ENCODE data around the gene LUZP1.

The LUZP1 gene

DNA sequence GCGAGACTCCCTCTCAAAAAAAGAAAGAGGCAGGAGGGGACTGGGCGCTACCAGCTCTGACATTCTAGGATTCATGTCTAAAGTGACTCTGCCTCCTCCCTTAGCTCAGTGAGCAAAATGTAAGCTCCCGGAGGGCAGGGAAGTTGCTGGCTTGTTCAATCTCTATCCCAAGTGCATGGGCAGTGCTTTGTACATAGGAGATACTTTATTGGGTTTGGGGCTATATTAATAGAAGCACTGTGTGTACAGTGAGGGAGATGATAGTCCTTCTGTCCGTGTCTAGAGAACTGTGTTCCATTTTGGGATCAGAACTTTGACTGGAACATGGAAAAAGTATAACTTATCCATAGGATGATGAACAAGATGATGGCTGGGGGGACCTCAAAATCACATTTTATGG, 16.7 kb upstream of the LUZP1 start:
- TF ChIP-seq, protein P1, sequence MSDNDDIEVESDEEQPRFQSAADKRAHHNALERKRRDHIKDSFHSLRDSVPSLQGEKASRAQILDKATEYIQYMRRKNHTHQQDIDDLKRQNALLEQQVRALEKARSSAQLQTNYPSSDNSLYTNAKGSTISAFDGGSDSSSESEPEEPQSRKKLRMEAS (IDR thresholded peaks at IDR 0.05; ENCODE audit: low read depth, low read length): no peak
- TF ChIP-seq, protein P2, sequence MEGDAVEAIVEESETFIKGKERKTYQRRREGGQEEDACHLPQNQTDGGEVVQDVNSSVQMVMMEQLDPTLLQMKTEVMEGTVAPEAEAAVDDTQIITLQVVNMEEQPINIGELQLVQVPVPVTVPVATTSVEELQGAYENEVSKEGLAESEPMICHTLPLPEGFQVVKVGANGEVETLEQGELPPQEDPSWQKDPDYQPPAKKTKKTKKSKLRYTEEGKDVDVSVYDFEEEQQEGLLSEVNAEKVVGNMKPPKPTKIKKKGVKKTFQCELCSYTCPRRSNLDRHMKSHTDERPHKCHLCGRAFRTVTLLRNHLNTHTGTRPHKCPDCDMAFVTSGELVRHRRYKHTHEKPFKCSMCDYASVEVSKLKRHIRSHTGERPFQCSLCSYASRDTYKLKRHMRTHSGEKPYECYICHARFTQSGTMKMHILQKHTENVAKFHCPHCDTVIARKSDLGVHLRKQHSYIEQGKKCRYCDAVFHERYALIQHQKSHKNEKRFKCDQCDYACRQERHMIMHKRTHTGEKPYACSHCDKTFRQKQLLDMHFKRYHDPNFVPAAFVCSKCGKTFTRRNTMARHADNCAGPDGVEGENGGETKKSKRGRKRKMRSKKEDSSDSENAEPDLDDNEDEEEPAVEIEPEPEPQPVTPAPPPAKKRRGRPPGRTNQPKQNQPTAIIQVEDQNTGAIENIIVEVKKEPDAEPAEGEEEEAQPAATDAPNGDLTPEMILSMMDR (IDR thresholded peaks at IDR 0.05; ENCODE audit: low read depth, low read length): no peak
- no peak for TF ChIP-seq POLR2A (IDR thresholded peaks at IDR 0.05; ENCODE audit: extremely low read depth, insufficient read length)
- TF ChIP-seq MYC (IDR thresholded peaks at IDR 0.05; ENCODE audit: low read depth, low read length): no peak
- no peak for DNase-seq (ENCODE audit: low read depth)
- H3K4me3 ChIP-seq (ENCODE audit: low read depth, low read length): no peak overlapping the region

DNA sequence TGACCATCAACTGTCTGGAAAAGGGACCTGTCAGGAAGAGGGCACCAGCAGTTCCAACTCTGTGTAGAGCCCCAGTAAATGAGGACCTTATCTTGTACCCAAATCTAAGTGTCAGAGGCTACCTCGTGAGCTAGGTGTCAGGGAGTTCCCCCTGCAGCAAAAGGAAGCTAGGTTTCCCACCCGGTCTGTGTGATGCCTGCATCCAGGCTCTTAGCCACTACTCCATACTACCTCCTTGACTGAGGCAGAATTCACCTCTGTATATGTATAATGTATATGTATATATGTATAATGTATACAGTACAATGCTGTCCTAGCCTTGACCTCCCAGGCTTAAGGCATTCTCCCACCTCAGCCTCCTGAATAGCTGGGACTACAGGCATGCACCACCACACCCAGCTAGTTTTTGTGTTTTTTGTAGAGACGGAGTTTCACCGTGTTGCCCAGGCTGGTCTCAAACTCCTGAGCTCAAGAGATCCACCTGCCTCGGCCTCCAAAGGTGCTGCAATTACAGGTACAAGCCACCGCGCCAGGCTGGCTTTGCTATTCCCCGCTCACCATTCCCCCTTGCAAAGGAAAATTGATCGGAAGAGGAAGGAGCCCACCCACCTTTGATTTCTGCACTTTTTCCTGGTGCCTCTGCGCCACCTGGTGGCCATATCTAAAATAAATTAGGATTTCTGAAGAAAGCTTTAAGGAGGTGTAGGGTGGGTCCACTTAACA, 15.7 kb upstream of the LUZP1 start:
- TF ChIP-seq, protein P1 (IDR thresholded peaks at IDR 0.05; ENCODE audit: low read depth, low read length): no peak
- TF ChIP-seq, protein P2 (IDR thresholded peaks at IDR 0.05; ENCODE audit: low read depth, low read length): peak; percentile 40
- DNase-seq (ENCODE audit: low read depth): peak; percentile 59
- no peak overlapping the region for H3K4me3 ChIP-seq (ENCODE audit: low read depth, low read length)

DNA sequence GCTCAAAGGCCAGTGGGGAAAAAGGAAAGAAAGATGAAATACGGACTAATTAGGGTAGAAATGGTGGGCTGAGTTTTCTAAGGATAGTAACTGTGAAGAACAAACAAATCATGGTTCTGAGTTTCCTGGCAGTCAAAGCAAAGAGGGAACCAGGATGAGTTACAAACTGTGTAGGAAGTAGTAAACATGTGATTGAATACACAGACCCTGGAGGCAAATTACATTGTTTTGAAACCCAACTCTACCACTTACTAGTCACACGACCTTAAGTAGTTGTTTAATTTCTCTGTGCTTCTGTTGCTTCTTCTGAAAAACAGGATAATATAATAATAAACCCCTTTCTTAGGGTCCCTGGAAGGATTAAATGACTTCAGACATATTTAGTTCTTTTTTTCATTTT, 11.2 kb upstream of the LUZP1 start:
- TF ChIP-seq, protein P2 (IDR thresholded peaks at IDR 0.05; ENCODE audit: low read depth, low read length): no peak
- TF ChIP-seq, protein P1 (IDR thresholded peaks at IDR 0.05; ENCODE audit: low read depth, low read length): no peak
- TF ChIP-seq POLR2A (IDR thresholded peaks at IDR 0.05; ENCODE audit: extremely low read depth, insufficient read length) (no peak), MYC (IDR thresholded peaks at IDR 0.05; ENCODE audit: low read depth, low read length) (no peak)
- DNase-seq (ENCODE audit: low read depth): no peak
- no peak overlapping the region for H3K4me3 ChIP-seq (ENCODE audit: low read depth, low read length)

DNA sequence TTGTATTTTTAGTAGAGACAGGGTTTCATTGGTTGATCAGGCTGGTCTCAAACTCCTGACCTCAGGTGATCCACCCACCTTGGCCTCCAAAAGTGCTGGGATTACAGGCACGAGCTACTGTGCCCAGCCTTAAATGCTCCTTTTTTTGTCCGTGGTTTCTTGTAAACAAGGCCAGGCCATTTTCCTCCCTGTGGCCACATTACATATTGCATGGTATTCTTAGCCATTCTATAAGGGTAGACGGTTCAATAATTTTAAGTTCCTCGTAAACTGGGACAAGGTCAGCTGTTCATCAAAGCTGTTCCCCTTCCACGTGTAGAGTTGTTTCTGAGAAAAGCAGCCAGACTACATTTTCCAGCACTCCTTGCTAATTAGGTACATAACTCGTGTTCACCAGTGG, 10.3 kb upstream of the LUZP1 start:
- no peak overlapping the region for H3K4me3 ChIP-seq (ENCODE audit: low read depth, low read length)
- DNase-seq (ENCODE audit: low read depth): peak; percentile 66
- TF ChIP-seq, protein P1 (IDR thresholded peaks at IDR 0.05; ENCODE audit: low read depth, low read length): peak; percentile 53; the same call in 1 of the 2 replicates
- TF ChIP-seq POLR2A (IDR thresholded peaks at IDR 0.05; ENCODE audit: extremely low read depth, insufficient read length): no peak
- TF ChIP-seq MYC (IDR thresholded peaks at IDR 0.05; ENCODE audit: low read depth, low read length): peak; percentile 21; the same call in 1 of the 2 replicates
- TF ChIP-seq, protein P2 (IDR thresholded peaks at IDR 0.05; ENCODE audit: low read depth, low read length): peak; percentile 13

DNA sequence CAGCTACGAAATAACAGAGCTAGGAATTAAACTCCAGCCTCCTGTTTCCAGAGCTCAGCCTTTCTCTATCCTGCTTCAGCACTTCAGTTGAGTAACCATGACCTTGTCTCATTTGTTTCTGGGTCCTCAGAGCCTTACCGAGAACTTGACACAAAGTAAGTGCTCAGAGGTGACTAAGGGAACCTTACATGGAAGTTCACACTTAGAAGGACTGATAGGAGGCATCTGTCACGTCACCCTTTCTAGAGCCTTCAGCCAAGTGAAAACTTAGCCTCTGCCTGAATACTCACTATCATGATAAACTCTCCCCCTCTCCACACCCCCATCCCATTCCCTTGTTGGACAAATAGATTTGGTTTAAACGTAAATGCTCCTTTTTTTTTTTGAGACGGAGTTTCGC, 9.8 kb upstream of the LUZP1 start:
- no peak overlapping the region for H3K4me3 ChIP-seq (ENCODE audit: low read depth, low read length)
- TF ChIP-seq POLR2A (IDR thresholded peaks at IDR 0.05; ENCODE audit: extremely low read depth, insufficient read length) (no peak), MYC (IDR thresholded peaks at IDR 0.05; ENCODE audit: low read depth, low read length) (no peak)
- TF ChIP-seq, protein P1 (IDR thresholded peaks at IDR 0.05; ENCODE audit: low read depth, low read length): no peak
- TF ChIP-seq, protein P2 (IDR thresholded peaks at IDR 0.05; ENCODE audit: low read depth, low read length): no peak
- no peak for DNase-seq (ENCODE audit: low read depth)

All from NB4 (cell line).